ENCODE measurements around the gene SRGAP3.

SRGAP3 gene

GRCh38 chr3:9019259-9019961 lies 230.0 kb downstream of the SRGAP3 start:
- DNase-seq (ENCODE audit: low read depth in 2 of 2), result no peak

GRCh38 chr3:9015250-9015649 lies 234.2 kb downstream of the SRGAP3 start:
- no peak for DNase-seq (ENCODE audit: low read depth in 2 of 2)

- DNase-seq (ENCODE audit: low read depth in 2 of 2), result no peak
Measured at GRCh38 chr3:9013782-9014563, 235.5 kb downstream of the SRGAP3 start.

GRCh38 chr3:9012521-9012920 lies 236.9 kb downstream of the SRGAP3 start:
- no peak for DNase-seq (ENCODE audit: low read depth in 2 of 2)

GRCh38 chr3:9009976-9010545 lies 239.4 kb downstream of the SRGAP3 start:
- DNase-seq (ENCODE audit: low read depth in 2 of 2), result no peak

GRCh38 chr3:9008550-9009255 lies 240.7 kb downstream of the SRGAP3 start:
- no peak for DNase-seq (ENCODE audit: low read depth in 2 of 2)

- no peak for DNase-seq (ENCODE audit: low read depth in 2 of 2)
Measured at GRCh38 chr3:9007928-9008327, 241.5 kb downstream of the SRGAP3 start.

- DNase-seq (ENCODE audit: low read depth in 2 of 2), result no peak
Measured at GRCh38 chr3:9007213-9007612, 242.2 kb downstream of the SRGAP3 start.

GRCh38 chr3:9000041-9000440 lies 249.4 kb downstream of the SRGAP3 start:
- no peak for DNase-seq (ENCODE audit: low read depth in 2 of 2)

- DNase-seq (ENCODE audit: low read depth in 2 of 2), result no peak
Measured at GRCh38 chr3:8997151-8997550, 252.3 kb downstream of the SRGAP3 start.

GRCh38 chr3:8996681-8997121 lies 252.7 kb downstream of the SRGAP3 start:
- no peak for DNase-seq (ENCODE audit: low read depth in 2 of 2)

- DNase-seq (ENCODE audit: low read depth in 2 of 2), result no peak
Measured at GRCh38 chr3:8996216-8996615, 253.2 kb downstream of the SRGAP3 start.

GRCh38 chr3:8994226-8994625 lies 255.2 kb downstream of the SRGAP3 start:
- no peak for DNase-seq (ENCODE audit: low read depth in 2 of 2)

- no peak for DNase-seq (ENCODE audit: low read depth in 2 of 2)
Measured at GRCh38 chr3:8993331-8993730, 256.1 kb downstream of the SRGAP3 start.

- DNase-seq (ENCODE audit: low read depth in 2 of 2), result no peak
Measured at GRCh38 chr3:8992854-8993253, 256.6 kb downstream of the SRGAP3 start.

- DNase-seq (ENCODE audit: low read depth in 2 of 2), result no peak
Measured at GRCh38 chr3:8992199-8992598, 257.2 kb downstream of the SRGAP3 start.

- no peak for DNase-seq (ENCODE audit: low read depth in 2 of 2)
Measured at GRCh38 chr3:8990266-8991215, 258.9 kb downstream of the SRGAP3 start.

- no peak for DNase-seq (ENCODE audit: low read depth in 2 of 2)
Measured at GRCh38 chr3:8988791-8989558, 260.5 kb downstream of the SRGAP3 start.

- no peak for DNase-seq (ENCODE audit: low read depth in 2 of 2)
Measured at GRCh38 chr3:8988384-8988655, 261.1 kb downstream of the SRGAP3 start.

GRCh38 chr3:8987645-8988383 lies 261.6 kb downstream of the SRGAP3 start:
- peak in 1 of 2 donors; percentile 23 for DNase-seq (ENCODE audit: low read depth in 2 of 2)
